HG03039 (cell line): ENCODE measurements around the gene CELF3.

Experiments
- ATAC-seq: cut with Tn5 transposase; IDR thresholded peaks from one replicate; pipeline ENCODE4 v1.9.1; 2021; ENCODE audit warnings: mild to moderate bottlenecking, moderate library complexity; ENCODE audit not compliant: unreplicated experiment

CELF3 gene

DNA sequence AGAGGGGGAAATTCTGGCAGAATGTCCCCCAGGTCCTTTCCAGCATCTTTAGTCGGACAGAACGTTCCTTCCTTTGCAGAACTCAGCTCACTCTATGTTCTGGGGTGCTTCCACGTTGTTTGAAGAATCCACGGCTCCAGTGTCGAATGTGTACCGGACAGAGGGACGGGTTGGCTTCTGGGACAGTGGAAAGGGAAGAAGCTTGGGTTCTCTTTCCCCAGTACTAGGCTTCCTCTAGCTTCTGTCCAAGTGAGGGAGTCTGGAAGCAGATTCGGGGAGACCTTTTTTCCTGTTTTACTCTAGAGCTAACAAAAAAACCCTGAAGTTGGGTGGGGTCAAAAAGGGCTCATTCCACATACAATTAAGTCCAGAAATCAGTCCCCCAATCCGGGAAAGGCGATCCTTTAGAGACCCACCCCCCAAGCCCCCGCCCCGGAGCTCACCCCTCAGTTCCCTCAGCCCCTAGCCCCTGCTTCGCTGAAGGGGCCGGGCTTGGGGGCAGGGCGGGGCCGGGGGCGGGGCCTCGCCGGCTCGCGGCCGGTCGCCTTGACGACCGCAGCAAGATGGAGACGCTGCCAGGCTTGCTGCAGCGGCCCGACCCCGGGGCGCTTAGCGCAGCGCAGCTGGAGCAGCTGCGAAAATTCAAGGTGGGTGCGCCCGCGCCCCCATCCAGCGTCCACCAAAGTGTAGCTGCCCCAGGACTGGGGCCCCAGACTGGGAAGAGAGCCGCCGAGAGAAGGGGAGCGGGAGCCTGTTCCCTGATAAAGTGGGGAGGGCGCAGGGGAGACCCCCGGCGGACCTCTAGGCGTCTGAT, 4.6 kb upstream of the CELF3 start, which contains the start of gene RIIAD1:
Gene RIIAD1, plus strand, starts transcription at position 549 of the 814 bp plus-strand sequence. Its CDS starts 15 bp downstream, at position 564.
- no peak for ATAC-seq

DNA sequence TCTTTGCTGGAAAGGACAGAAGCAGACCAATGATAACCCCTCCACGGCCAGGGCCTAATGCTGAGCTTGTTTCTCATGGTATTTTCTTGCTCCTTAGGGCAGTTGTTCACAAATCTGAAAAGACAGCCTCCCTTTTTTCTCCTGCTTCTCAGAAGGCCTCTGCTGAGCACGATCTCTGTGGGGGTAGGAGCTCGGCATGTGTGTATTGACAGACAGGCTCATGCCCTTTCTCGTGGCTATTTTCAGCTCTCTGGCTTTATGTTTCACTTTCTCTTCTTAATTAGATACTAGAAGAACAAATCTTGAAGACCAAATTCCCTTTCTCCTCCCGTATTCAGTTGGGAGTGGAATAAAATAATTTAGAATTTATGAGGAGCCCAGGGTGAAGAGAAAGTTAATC, 4.0 kb upstream of the CELF3 start:
- no peak for ATAC-seq

DNA sequence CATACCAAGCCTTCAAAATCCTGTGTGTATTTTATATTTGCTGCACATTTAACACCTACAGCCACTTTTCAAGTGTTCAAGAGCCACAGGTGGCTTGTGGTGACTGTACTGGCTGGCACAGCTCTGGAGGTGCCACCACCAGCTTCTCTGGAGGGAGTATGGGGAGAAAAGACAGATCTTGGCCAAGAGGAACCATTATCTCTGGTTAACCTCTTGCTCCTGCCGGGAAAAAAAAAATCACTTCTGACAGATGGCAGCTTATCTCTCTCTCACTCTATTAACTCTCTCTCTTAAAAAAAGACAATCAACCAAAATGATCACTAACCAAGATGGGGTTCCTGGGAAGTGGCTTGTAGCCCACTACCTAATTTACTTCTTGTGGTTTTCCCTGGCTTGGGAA, 3.5 kb upstream of the CELF3 start:
- ATAC-seq = no peak

DNA sequence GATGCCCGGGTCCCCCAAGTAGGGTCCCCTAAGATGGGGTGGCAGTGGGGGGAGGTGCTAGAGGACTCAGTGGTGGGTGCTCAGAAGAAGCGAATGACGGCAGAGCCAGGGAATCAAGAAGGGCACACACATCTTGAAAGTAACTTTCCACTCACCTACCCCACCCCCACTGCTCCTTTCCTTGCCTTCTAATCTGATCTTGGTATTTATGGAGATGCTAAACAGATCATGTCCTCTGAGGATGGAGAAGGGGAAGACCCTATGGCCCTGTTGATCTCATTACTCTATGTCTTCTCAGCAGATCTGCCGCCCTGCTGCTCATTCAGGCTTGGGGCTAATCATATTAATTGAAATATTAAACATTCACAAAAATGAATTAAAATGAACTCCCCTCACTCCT, 2.1 kb upstream of the CELF3 start:
- ATAC-seq = no peak

DNA sequence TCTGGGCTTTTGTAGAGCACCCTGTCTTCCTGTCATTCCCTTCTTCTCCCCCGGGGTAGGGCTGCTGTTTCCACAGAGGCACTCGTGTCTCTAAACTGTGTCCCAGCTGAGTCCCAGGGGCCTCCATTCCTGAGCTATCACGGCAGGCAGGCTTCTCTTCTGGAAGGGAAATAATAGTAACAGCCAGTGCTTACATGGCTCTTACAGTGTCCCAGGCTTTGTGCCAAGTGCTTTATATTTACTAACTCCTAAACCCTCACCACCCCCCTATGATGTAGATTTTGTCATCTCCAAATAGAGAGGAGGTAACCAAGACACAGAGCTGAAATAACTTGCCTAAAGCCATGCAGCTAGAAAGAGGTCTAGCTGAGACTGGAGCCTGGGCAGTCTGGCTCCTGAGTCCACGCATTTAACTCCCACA, 1.4 kb upstream of the CELF3 start:
- ATAC-seq = no peak

DNA sequence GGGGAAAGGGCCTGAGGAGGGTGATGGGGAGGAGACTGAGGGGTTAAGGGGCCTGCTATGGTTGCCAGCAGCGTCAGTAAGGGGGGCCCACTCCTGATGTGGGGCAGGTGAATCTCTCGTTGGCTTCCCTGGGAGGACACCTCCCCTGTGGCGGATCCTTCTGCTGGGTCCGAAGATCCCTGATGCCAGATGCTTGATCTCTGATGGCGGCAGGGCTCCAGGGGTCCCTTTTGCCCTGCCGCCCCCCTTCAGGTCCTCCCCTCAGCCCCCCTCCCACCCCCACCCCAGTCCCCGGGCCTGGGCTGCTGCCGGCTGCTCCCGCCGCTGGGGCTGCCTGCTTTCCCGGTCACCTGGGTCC, 219 bp downstream of the CELF3 start:
- no peak for ATAC-seq

DNA sequence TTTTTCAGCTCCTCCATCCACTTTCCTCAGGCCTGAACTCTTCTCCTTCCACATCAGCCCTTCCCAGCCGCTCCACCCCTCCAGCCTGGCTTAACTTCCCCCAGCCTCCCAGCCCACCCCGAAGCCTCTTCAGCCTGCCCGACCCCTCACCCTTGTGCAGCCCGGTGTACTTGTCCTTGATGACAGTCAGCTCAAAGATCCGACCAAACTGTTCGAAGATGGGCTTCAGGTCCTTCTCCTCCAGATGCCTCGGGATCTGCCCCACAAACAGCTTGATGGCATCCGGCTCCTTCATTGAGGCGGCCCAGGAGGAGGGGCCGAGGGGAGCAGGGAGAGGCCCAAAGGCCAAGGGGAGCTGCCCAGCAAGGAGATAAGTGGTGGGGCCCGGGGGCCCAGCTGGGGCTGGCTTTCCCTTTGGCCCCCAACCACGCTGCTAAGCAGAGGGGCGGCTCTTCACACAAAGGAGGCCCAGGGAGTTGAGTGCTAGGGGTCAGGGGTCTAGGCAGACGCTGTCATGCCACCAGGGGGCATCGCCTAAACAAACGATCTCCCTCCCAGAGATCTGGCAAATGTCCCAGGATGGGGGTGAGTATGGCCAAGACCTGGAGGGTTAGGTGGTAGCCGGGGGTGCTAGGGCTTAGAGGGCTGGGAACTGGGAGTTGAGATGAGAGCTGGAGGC, 738 bp downstream of the CELF3 start:
- no peak for ATAC-seq

DNA sequence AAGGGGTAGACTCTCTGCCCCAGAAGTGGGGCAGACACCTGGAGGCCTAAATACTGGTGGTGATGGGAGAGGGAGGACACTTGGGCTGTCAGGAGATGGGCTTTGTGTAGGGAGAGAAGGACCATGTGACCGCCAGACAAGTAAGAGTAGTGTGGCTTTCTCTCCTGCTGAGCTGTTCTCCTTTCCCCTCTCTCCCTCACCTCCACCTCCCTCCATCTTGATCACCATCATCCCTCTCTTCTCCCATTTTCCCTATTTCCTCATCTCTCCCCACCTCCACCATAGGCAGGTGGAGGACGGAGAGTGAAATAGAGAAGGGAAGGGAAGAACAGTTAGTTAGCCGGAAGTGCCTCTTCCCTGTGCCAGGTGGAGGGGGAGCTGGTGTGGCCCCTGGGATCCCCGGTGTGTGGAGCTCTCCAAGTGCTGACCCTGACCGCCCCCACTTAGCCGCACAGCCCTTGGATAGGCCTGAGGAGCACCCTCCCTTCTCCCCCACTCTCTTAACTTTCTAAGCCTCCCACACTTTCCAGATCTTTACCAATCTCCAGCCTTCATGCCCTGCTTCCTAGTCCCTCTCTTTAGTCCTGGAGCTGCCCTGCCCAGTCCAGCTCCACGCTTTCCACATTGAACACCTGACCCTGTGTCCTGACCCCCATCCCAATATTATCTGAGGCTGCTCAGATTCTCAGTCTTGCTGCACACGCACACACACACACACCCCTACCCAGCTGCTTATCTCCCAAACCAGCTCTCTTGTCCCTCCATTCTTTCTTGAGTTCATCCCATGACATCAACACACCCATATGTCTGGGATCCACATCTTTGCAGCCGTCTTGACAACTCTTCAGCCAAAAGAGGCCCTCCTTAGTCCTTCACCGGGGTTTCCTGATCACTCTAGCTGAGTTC, 1.5 kb downstream of the CELF3 start:
- no peak for ATAC-seq

DNA sequence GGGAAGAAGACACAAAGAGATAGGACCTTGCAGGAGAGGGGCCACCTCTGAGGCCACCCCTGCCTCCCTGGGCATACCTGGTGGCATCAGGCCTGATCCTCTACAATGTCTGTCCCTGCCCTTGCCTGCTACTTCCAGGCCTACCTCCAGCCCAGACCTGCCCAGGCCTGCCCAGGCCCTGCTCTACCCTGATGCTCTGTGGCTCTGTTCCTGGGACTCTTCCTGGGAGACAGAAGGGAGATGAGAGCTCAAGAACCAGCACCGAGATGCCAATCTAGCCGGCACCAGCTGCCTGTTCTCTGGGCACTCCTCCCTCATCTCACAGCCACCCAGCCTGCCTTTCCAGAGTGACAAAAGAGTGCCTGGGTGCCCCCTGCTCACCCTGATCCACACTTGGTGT, 2.7 kb downstream of the CELF3 start:
- ATAC-seq = no peak

DNA sequence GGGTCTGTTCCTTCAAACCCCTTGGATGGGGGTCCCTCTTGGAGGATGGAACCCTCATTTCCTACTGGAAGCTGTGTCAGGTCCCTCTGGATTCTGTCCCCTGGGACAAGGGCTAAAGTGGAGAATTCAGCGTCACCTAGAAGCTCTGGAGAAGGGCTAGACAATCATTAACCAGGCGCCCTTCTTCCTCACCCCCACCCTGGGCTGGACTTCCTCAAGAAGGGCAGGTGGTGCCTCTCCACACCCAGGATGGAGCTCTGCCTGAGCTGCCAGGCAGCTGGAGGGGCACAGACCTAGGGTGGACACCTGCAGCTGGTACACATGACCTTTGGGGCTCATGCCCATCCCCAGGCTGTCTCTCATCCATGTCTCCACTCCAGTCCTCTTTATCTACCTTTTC, 3.6 kb downstream of the CELF3 start:
- ATAC-seq = no peak

DNA sequence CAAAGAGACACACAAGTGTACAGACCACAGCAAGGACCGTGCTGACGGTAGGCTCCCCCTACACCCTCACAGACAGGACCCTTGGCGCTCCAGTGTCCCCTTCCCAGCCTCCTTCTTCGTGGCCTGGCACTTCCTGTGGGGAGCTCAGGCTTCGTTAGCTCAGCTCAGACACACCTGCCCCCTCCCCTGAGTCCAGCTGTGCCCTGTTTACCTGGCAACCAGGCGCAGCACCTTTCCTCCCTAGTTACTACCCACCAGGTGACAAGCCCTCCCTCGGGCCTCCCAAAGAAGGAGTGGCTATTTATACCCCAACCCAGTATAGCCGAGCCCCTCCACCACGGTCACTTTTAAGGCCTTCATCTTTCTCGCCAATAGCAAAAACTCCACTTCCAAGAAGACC, 4.7 kb downstream of the CELF3 start:
- ATAC-seq = no peak

DNA sequence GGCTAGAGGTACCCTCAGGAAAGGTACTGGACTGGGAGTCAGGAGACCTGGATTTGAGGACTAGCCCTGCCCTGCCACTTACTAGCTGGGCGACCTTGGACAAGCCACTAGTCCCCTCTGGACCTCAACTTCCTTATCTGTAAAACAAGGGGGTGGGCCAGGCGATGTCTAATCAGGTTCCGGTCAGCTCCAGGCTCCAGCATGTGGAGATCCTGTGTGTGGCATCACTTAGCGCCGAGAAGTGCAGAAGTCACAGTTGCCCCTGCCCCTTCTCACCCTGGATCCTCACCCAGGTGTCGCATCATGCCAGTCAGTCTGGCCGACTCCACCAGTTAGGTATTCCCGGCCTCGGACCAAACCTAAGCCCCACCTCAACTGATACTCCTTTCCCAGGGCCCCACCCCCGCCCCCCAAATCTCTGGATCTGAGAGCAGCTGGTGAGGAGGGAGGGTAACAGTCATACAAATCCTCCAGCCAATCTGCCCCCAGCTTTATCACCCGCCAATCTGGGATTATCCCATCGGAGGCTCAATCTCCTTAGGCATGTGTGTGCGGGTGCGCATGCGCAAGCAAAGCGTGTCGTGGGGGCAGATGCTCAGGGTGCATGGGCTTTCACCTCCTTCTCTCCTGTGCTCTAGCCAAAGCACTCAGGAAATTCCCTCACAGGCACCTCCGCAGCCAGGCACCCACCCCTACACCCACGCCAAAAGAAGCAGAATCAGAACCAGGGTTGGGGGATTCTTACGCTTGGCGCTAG, 5.4 kb downstream of the CELF3 start:
- no peak for ATAC-seq

DNA sequence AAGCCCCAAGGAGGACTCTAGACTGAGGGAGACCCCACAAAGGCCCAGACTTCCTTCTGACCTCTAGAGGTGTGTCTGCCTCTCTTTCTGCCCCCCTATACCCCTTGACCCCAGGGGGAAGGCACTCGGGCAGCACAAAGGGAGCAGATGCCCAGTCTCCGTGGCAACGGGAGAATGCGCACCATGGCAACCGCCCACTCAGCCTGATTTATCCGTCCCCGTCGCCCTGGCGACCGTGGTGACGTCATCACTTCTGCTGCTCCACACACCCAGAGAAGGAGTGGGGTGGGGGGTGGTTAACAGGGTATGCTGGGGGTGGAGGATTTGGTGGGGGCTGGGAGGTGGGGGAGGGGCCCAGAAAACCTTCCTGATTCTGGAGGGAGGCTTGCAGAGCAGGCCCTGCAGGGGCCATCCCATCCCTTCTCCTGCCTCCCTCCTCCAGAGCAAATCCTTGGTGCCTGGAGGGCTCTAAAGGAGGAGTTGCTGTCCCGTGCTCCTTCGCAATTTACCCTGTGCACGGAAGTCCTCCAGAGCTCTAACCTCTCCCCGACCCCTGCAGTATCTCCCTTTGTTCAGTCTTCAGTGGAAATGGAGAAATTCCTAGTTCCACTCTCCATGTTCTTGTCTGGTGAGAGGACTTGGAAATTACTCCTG, 6.3 kb downstream of the CELF3 start:
- no peak for ATAC-seq

DNA sequence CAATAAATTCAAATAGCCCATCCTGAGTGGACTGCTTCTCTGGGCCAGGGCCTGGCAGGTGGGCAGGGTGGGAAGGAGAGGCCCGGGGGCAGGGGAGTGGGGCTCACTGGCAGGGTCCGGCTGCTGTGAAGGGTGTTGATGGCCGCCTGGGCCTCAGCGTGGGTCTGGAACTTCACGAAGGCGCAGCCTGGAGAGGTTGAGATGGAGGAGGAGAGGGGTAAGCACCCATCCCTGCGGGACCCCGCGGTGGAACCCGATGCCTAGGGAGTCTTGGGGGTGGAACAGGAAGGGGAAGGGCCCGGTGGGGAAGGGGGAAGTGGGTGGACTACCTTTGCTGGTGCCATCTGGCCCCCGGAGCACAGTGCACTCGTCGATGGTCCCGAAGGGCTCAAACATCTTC, 7.7 kb downstream of the CELF3 start:
- no peak for ATAC-seq

DNA sequence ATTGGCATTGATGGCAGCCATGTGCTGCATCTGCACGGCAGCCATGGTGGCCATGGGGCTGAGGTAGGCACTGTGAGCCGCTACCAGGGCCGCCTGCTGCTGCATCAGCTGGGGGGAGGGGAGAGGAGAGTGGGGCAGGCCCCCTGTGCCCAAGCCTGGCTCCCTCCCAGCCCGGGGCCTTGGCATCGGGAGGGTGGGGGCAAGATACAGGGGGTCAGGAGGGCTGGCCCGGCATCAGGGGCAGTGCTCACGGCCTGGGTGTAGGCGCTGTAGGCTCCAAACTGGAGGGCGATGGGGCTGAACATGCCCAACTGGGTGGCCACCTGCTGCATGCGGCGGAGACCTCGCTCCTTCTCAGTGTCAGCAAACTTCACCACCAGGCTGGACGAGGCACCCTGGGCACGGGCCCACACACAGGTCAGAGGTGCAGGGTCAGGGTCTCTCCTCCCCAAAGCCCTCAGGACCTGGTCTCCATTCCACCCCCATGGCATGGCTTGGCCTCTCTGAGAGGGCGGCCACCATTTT, 9.0 kb downstream of the CELF3 start:
- no peak for ATAC-seq

DNA sequence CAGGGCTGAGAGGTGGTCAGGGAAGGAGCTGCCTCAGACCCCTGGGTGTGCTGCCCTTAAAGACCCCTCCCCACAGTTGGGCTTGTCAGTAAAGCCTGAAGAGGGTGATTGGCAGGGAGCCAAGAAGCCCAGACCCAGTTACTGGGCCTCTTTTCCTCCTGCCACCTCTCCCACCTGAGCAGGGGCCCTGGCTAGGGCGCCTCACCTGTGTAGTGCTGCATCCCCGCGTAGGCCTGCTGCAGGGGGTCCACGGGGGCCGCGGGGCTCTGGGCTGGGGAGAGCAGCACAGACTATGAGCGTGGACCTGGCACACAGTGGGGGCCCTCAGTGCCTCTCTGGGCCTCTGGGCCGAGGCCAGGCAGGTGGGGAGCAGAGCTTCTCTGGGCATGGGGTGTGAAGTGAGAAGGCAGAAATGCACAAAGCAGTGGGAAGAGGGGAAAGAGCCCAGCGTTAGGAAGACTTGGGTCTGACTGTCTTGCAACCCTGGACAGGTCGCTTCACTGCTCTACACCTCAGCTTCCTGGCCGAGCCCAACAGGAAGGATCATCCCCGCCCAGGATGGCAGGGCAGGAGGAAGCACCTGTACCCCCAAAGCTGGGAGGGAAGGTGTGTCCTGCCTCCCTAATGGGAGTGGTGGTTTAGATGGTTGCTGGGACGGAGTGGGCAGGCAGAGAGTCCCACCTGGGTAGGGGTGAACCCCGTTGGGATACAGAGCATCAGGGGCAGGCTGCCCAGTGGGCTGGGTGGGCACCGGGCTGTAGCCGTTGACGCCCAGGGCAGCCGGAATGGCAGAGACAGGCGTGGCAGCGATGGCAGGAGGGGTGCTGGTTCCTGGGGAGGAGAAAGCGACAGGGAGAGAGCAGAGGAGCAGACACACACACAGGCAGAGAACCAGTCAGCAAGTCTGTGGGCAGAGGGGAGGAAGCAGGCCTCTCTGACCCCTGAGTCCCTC, 9.9 kb downstream of the CELF3 start:
- ATAC-seq = no peak

DNA sequence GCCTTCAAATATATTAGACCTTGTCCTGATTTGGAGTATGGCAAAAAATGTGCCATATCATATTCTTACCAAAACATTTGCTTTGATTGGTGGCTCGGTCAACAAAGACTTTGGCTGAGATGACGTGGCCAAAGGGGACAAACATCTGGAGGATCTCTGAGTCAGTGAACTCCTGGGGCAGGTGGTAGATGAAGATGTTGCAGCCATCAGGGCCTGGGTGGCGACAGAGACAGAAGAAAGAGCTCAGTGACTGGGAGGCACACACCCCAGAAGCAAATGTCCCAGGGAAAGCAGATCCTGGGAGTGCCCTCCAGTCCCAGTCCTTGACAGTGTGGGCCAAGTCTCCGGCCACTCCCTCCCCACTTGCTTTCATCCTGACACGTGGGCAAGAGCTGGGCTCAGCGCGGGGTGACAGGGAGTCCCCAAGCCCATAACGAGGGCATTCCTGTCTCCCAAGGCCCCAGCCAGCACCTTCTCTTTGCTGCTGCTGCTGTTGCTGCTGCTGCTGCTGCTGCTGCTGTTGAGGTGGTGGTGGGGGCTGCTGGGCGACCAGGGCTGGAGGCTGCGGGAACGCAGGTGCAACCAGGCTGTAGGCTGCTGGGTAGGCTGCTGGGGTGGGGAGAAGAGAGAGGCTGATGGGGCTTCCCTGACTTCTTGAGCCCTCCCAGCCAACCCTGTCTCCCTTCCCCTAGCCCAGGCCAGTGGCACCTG, 10.7 kb downstream of the CELF3 start:
- ATAC-seq = no peak

DNA sequence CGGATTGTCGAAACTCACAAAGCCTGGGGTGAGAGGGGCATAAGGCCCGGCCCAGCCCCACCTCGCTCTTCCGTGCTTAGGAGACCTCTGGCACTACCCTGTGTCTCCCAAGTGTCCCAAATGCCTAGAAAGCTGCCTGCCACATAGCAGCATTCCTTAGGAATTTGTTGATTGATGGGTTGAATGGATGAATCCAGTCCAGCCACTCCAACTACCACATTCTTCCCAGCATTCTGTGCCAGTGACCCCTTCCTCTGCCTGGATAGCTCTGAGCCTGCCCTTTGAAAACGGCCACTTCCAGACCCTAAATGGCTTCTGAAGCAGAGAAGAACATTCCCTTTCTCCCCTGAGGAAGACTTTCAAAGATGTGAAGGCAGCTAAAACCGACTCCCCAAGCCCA, 11.5 kb downstream of the CELF3 start:
- no peak for ATAC-seq
